ENCODE data around the gene SIPA1.

GRCh38 chr11:65644837-65645236 lies 6.9 kb downstream of the SIPA1 start:
- TF ChIP-seq POLR2A (IDR thresholded peaks at IDR 0.05; ENCODE audit: low read depth, low read length) (no peak), POLR2AphosphoS5 (IDR thresholded peaks at IDR 0.05; ENCODE audit: low read depth, low read length) (no peak)

Measured in GM12892 (cell line).